GM12873 (cell line): Measurements from ENCODE around the gene STIL.

Source experiments
- CTCF ChIP-seq: IDR thresholded peaks from 2 replicates; pipeline ENCODE4 v1.5.1; 2012; ENCODE audit warnings: low read depth, mild to moderate bottlenecking, moderate library complexity, low read length, control low read depth; ENCODE audit not compliant: insufficient read depth; ENCODE audit errors: missing control alignments

STIL gene

DNA sequence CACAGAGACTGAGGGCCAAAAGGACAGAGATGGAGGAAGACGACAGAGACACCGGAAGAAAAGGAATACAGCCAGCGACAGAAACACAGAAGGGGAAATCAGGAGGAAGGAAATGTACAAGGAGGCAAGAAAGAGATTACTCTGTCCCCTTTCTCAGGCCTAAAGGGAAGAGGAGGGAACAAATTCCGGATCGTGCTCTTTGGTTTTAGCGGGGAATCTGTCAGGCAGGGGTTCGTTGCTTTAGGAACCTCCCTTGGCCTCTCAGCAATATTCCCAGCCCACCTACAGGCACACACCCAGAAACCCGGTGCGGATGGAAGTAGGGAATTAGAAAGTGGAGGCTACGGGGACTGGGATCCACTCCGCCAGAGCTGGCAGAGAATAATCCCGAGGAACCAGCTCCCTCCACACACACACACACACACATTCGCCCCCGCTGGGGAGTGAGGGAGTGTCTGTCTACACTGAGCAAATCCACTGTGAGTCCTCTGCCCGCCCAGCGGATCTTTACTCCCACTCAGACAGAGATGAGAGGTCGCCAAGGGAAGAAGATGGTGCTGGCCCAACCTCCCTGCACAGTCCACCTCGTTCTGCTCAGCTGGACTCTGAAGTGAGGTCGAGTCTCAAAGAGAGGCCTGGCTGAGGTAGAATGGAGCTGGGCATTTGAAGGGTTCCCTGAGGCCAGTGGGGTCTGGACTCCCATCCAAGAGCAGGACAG is 87.7 kb downstream of the STIL start:
- TF ChIP-seq CTCF, result no peak

GRCh38 chr1:47225430-47226100 is 88.4 kb downstream of the STIL start:
- TF ChIP-seq CTCF, result no peak

GRCh38 chr1:47224676-47225399 is 89.1 kb downstream of the STIL start:
- TF ChIP-seq CTCF, result no peak

DNA sequence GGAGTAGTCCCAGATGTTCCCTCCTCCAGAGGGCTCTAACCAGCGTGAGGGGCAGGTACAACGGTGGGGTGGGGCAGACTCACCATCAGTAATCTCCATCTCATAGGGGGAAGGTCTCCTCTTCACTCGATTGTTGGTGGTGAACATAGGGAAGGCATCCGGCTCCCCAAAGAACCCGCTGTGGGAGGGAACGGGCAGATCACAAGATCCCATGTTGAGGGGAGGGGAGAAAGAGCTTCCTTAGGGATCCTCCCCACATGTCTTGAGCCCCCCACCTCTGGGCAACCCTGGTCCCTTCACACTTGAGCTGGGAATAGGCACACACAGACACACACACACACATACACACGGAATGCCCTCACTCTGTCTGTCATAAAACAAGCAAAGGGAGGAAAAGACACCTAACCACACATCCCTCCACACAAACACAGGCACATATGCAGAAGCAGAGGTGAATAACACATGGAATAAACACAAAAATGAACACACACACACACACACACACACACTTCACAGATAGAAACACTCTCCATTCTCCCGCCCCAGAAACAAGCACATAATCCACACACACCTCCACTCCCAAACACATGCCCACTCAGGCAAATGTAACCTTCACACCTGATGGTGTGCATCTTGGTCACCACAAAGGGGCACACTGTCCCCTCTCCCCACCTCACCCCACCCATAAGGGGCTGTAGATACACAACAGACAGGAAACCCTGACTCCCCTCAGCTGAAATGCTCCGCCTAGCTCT is 89.8 kb downstream of the STIL start:
- TF ChIP-seq CTCF, result no peak

GRCh38 chr1:47223174-47223920 is 90.6 kb downstream of the STIL start:
- no peak for TF ChIP-seq CTCF

- TF ChIP-seq CTCF, result no peak
These were observed 91.5 kb downstream of the STIL start for GRCh38 chr1:47222476-47222875.
